ENCODE data around the gene NAIF1.

- TF ChIP-seq CTCF (IDR thresholded peaks at IDR 0.05) (no peak), POLR2A (IDR thresholded peaks at IDR 0.05) (no peak)
These were observed 40.2 kb downstream of the NAIF1 start for GRCh38 chr9:128026773-128027541.

Measured in lower leg skin (tissue), 3 donors.